ENCODE results near the gene PPP5C. TPM values are rescaled to one million over a fixed set of nuclear protein-coding genes. Genes with fewer than 3 reads are reported as not detected.
A peak's percentile ranks its signal among the peaks of the same experiment; 100 is the strongest.

The PPP5C gene
- total and polyA plus RNA-seq, 2 of the 8 experiments (the other 6 are each of a cell fraction or from before 2014, with no cell fraction given) = 112 to 156 TPM

- TF ChIP-seq CBX5 (IDR thresholded peaks at IDR 0.05; ENCODE audit: low read depth, low read length) (no peak), ZNF274 (IDR thresholded peaks at IDR 0.05; ENCODE audit: borderline replicate concordance, extremely low read depth, low read length) (no peak), CBX8 (IDR thresholded peaks at IDR 0.05; ENCODE audit: borderline replicate concordance, low read depth, low read length) (no peak), BACH1 (IDR thresholded peaks at IDR 0.05; ENCODE audit: low read length) (no peak), E2F6 (IDR thresholded peaks at IDR 0.05) (peak; percentile 94), TCF12 (IDR thresholded peaks at IDR 0.05; ENCODE audit: low read depth, low read length) (0 out of 2 replicates have a peak, but pooled peaks have one; percentile 37), HDAC6 (IDR thresholded peaks at IDR 0.05; ENCODE audit: low read depth, low read length) (no peak), BRCA1 (IDR thresholded peaks at IDR 0.05; ENCODE audit: low read depth, low read length) (no peak), SRF (IDR thresholded peaks at IDR 0.05; ENCODE audit: low read depth, low read length) (no peak), CTCF (IDR thresholded peaks at IDR 0.05; ENCODE audit: control extremely low read depth in 1 of 3, insufficient read depth in 1 of 3, low read depth in 1 of 3, low read length in 3 of 3) (no peak), CEBPB (IDR thresholded peaks at IDR 0.05; ENCODE audit: low read depth, low read length) (no peak), FOSL1 (IDR thresholded peaks at IDR 0.05; ENCODE audit: insufficient read depth, low read depth, low read length) (no peak), EP300 (IDR thresholded peaks at IDR 0.05; ENCODE audit: borderline replicate concordance in 1 of 2, low read depth in 2 of 2, low read length in 2 of 2) (no peak), CHD1 (IDR thresholded peaks at IDR 0.05; ENCODE audit: low read depth, low read length) (no peak), EGR1 (IDR thresholded peaks at IDR 0.05; ENCODE audit: borderline replicate concordance, low read depth, low read length) (no peak), TEAD4 (IDR thresholded peaks at IDR 0.05; ENCODE audit: low read depth, low read length) (peak; percentile 96), JUND (IDR thresholded peaks at IDR 0.05; ENCODE audit: low read length) (no peak), RAD21 (IDR thresholded peaks at IDR 0.05 in 1 of 2, conservative IDR thresholded peaks at IDR 0.05 in 1 of 2; ENCODE audit: low read depth in 2 of 2, low read length in 2 of 2) (no peak)
Observed at GRCh38 chr19:46303691-46304397, 43.0 kb upstream of the PPP5C start (continued).

Measured in H1 (cell line).